ENCODE measurements around the gene ZYG11A.
"Not testable (repeated sequence)": the region's sequence is repeated elsewhere in the genome, so short reads cannot be mapped to it uniquely, and the experiment has no call there.

Gene ZYG11A

GRCh38 chr1:52842643-52843310, at the start of gene ZYG11A:
Gene ZYG11A, plus strand, starts transcription at chr1:52842760. Its CDS starts 124 bp downstream, at chr1:52842884.
- peak; percentile 90 for DNase-seq (ENCODE audit: low spot score)
- peak within 1 kb of the TSS; percentile 45 for H3K4me3 ChIP-seq (ENCODE audit: severe bottlenecking)
- peak within 1 kb of the TSS; percentile 43 for H3K27ac ChIP-seq (ENCODE audit: poor library complexity, severe bottlenecking)
- ATAC-seq (ENCODE audit: low read depth) = peak; percentile 90
- no peaks in the 10 kb centered on the region for H3K4me1 ChIP-seq (ENCODE audit: insufficient read depth, poor library complexity, severe bottlenecking)
- no peaks in the 10 kb centered on the region for H3K27me3 ChIP-seq (ENCODE audit: insufficient read depth, poor library complexity, severe bottlenecking)
- no peaks in the 10 kb centered on the region for H3K36me3 ChIP-seq (ENCODE audit: low read depth)
- H3K9me3 ChIP-seq (ENCODE audit: severe bottlenecking) = no peaks in the 10 kb centered on the region
- TF ChIP-seq, protein P1, sequence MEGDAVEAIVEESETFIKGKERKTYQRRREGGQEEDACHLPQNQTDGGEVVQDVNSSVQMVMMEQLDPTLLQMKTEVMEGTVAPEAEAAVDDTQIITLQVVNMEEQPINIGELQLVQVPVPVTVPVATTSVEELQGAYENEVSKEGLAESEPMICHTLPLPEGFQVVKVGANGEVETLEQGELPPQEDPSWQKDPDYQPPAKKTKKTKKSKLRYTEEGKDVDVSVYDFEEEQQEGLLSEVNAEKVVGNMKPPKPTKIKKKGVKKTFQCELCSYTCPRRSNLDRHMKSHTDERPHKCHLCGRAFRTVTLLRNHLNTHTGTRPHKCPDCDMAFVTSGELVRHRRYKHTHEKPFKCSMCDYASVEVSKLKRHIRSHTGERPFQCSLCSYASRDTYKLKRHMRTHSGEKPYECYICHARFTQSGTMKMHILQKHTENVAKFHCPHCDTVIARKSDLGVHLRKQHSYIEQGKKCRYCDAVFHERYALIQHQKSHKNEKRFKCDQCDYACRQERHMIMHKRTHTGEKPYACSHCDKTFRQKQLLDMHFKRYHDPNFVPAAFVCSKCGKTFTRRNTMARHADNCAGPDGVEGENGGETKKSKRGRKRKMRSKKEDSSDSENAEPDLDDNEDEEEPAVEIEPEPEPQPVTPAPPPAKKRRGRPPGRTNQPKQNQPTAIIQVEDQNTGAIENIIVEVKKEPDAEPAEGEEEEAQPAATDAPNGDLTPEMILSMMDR (IDR thresholded peaks at IDR 0.05; ENCODE audit: poor library complexity, severe bottlenecking) = peak; percentile 23

DNA sequence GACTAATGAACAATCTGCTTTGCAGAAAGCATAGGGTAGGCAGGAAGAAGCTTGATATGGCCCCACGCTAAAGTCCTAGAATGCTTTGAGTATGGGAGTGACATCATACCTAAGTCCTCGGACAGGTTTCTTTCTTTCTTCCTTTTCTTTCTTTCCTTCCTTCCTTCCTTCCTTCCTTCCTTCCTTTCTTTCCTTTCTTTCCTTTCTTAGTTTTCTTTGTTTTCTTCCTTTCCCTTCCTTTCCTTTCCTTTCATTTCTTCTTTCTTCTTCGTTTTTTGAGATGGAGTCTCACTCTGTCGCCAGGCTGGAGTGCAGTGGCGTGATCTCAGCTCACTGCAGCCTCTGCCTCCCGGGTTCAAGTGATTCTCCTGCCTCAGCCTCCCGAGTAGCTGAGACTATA, 48.8 kb upstream of the ZYG11A start:
- not testable (repeated sequence) for H3K27me3 ChIP-seq (ENCODE audit: insufficient read depth, poor library complexity, severe bottlenecking); H3K27ac ChIP-seq (ENCODE audit: poor library complexity, severe bottlenecking); H3K4me3 ChIP-seq (ENCODE audit: severe bottlenecking); ATAC-seq (ENCODE audit: low read depth); H3K4me1 ChIP-seq (ENCODE audit: insufficient read depth, poor library complexity, severe bottlenecking); H3K9me3 ChIP-seq (ENCODE audit: severe bottlenecking); DNase-seq (ENCODE audit: low spot score)
- H3K36me3 ChIP-seq (ENCODE audit: low read depth) = peaks cover 11% of the 10 kb centered on the region

DNA sequence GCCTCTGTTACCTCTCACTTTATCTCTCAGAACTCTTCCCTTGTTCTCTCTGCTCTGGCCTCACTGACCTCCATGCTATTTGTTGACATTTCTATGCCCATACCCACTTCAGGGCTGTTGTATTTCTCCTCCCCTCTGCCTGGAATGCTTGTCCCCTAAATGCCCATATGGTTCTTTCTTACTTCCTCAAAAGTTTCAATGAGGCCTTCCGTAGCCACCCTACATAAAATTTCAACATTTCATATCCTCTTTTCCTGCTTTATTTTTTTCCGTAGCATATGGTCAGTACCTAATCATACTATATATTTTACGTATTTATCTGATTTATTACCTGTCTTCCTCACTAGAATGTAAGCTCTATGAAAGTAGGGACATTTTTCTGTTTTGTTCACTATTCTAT, 47.1 kb upstream of the ZYG11A start:
- ATAC-seq (ENCODE audit: low read depth) = no peak
- H3K27ac ChIP-seq (ENCODE audit: poor library complexity, severe bottlenecking) = no peak overlapping the region
- TF ChIP-seq, protein P1 (IDR thresholded peaks at IDR 0.05; ENCODE audit: poor library complexity, severe bottlenecking) = no peak

DNA sequence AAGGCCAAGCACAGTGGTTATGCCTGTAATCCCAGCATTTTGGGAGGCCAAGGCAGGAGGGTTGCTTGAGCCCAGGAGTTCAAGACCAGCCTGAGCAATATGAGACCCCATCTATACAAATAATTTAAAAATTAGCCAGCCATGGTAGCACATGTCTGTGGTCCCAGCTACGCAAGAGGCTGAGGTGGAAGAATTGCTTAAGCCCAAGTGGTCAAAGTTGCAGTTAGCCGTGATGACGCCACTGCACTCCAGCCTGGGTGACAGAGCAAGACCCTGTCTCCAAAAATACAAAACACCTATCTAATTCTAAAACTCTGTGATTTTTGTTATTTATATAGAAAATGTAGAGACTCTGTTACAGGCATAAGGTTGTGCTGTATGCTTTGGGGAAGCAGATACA, 44.2 kb upstream of the ZYG11A start:
- Histone ChIP-seq H3K4me3 (ENCODE audit: severe bottlenecking) (no peak overlapping the region), H3K36me3 (ENCODE audit: low read depth) (peaks cover 11% of the 10 kb centered on the region; the same call in 1 of the 2 replicates), H3K27ac (ENCODE audit: poor library complexity, severe bottlenecking) (no peak overlapping the region), H3K27me3 (ENCODE audit: insufficient read depth, poor library complexity, severe bottlenecking) (no peaks in the 10 kb centered on the region), H3K4me1 (ENCODE audit: insufficient read depth, poor library complexity, severe bottlenecking) (no peaks in the 10 kb centered on the region), H3K9me3 (ENCODE audit: severe bottlenecking) (no peaks in the 10 kb centered on the region)
- ATAC-seq (ENCODE audit: low read depth) (no peak), DNase-seq (ENCODE audit: low spot score) (no peak)
- TF ChIP-seq, protein P1 (IDR thresholded peaks at IDR 0.05; ENCODE audit: poor library complexity, severe bottlenecking) = no peak

More for the DNA sequence above, 47.1 kb upstream of the ZYG11A start:
- no peak for DNase-seq (ENCODE audit: low spot score)
- Histone ChIP-seq H3K36me3 (ENCODE audit: low read depth) (peaks cover 6% of the 10 kb centered on the region), H3K9me3 (ENCODE audit: severe bottlenecking) (no peaks in the 10 kb centered on the region), H3K4me1 (ENCODE audit: insufficient read depth, poor library complexity, severe bottlenecking) (no peaks in the 10 kb centered on the region), H3K27me3 (ENCODE audit: insufficient read depth, poor library complexity, severe bottlenecking) (no peaks in the 10 kb centered on the region), H3K4me3 (ENCODE audit: severe bottlenecking) (no peak overlapping the region)

DNA sequence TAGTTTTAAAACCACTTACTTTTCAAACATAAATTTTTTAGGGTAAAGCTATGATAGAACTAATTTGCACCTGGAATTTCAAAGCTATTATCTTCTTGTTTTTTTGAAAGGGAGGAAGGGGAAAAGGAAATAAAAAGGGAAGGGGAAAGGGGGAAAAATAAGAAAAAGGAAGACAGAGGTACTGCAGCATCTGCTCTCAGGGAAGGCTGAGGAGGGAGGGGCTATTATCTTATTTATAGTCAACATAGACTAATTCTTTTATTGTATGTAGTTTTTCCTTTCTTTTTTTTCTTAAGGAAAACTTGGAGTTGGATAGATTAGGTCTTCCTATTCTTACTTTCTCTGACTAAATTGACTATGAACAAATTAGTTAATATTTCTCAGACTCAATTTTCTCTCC, 41.5 kb upstream of the ZYG11A start:
- no peaks in the 10 kb centered on the region for H3K4me1 ChIP-seq (ENCODE audit: insufficient read depth, poor library complexity, severe bottlenecking)
- H3K27ac ChIP-seq (ENCODE audit: poor library complexity, severe bottlenecking) = no peak overlapping the region
- H3K36me3 ChIP-seq (ENCODE audit: low read depth) = peaks cover 14% of the 10 kb centered on the region; the same call in 1 of the 2 replicates
- no peaks in the 10 kb centered on the region for H3K9me3 ChIP-seq (ENCODE audit: severe bottlenecking)
- TF ChIP-seq, protein P1 (IDR thresholded peaks at IDR 0.05; ENCODE audit: poor library complexity, severe bottlenecking) = no peak
- ATAC-seq (ENCODE audit: low read depth) (no peak), DNase-seq (ENCODE audit: low spot score) (no peak)
- H3K27me3 ChIP-seq (ENCODE audit: insufficient read depth, poor library complexity, severe bottlenecking) = no peaks in the 10 kb centered on the region
- no peak overlapping the region for H3K4me3 ChIP-seq (ENCODE audit: severe bottlenecking)

DNA sequence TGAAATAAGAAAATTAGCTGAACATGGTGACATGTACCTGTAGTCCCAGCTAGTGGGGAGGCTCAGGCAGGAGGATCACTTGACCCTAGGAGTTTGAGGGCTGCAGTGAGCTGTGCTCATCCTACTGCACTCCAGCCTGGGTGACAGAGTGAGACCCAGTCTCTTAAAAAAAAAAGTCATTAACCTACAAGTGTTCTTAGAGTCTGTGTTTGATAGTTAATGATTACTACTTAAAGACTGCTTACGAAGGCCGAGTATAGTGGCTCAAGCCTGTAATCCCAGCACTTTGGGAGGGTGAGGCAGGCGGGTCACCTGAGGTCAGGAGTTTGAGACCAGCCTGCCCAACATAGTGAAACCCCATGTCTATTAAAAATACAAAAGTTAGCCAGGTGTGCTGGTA, 38.5 kb upstream of the ZYG11A start:
- not testable (repeated sequence) for H3K4me3 ChIP-seq (ENCODE audit: severe bottlenecking); H3K27me3 ChIP-seq (ENCODE audit: insufficient read depth, poor library complexity, severe bottlenecking); H3K9me3 ChIP-seq (ENCODE audit: severe bottlenecking); ATAC-seq (ENCODE audit: low read depth); DNase-seq (ENCODE audit: low spot score); H3K4me1 ChIP-seq (ENCODE audit: insufficient read depth, poor library complexity, severe bottlenecking); H3K27ac ChIP-seq (ENCODE audit: poor library complexity, severe bottlenecking)
- peaks cover 15% of the 10 kb centered on the region; the same call in 1 of the 2 replicates for H3K36me3 ChIP-seq (ENCODE audit: low read depth)

All from RWPE2 (cell line).